ENCODE results near the gene ANO4. TPM values are rescaled to one million over a fixed set of nuclear protein-coding genes. Genes with fewer than 3 reads are reported as not detected.

Gene ANO4
- total and polyA plus RNA-seq, 9 donors, result 1.8 to 13.1 (median 5.6) TPM

DNA sequence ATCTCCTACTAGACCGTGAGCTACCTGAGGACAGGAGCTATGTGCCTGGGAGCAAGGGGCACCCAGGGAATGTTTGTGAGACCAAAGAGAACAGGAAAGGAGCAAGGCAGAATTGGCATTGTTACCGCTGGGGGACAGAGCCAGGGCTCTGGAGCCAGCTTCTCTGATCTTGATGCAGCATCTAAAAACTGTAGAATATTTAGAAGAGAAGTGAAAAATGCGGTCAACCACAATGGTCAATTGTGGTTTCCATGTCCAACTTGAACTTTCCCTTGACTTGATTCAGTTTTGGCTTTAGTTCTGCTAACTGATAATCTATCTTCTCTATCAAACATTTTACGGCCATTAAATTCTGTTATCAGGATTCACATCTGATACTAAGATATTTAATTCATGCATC lies 201.2 kb downstream of the ANO4 start:
- no peaks in the 10 kb centered on the region for H3K4me1 ChIP-seq (ENCODE audit: insufficient read depth)
- H3K36me3 ChIP-seq, result no peaks in the 10 kb centered on the region
- DNase-seq, result no peak
- WGBS, 3 donors, result 92 to 95% (median 95%) methylated on average over 4 of the region's 4 CpGs
- TF ChIP-seq EP300 (IDR thresholded peaks at IDR 0.05) (no peak), POLR2A (IDR thresholded peaks at IDR 0.05) (no peak)
- TF ChIP-seq, protein P1, sequence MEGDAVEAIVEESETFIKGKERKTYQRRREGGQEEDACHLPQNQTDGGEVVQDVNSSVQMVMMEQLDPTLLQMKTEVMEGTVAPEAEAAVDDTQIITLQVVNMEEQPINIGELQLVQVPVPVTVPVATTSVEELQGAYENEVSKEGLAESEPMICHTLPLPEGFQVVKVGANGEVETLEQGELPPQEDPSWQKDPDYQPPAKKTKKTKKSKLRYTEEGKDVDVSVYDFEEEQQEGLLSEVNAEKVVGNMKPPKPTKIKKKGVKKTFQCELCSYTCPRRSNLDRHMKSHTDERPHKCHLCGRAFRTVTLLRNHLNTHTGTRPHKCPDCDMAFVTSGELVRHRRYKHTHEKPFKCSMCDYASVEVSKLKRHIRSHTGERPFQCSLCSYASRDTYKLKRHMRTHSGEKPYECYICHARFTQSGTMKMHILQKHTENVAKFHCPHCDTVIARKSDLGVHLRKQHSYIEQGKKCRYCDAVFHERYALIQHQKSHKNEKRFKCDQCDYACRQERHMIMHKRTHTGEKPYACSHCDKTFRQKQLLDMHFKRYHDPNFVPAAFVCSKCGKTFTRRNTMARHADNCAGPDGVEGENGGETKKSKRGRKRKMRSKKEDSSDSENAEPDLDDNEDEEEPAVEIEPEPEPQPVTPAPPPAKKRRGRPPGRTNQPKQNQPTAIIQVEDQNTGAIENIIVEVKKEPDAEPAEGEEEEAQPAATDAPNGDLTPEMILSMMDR (IDR thresholded peaks at IDR 0.05), result no peak
- H3K27me3 ChIP-seq, result no peaks in the 10 kb centered on the region
- intact Hi-C loops (cut with DNase I), result no loop called here
- no peaks in the 10 kb centered on the region for H3K9me3 ChIP-seq
- no peak overlapping the region for H3K27ac ChIP-seq
- H3K4me3 ChIP-seq, result no peak overlapping the region

DNA sequence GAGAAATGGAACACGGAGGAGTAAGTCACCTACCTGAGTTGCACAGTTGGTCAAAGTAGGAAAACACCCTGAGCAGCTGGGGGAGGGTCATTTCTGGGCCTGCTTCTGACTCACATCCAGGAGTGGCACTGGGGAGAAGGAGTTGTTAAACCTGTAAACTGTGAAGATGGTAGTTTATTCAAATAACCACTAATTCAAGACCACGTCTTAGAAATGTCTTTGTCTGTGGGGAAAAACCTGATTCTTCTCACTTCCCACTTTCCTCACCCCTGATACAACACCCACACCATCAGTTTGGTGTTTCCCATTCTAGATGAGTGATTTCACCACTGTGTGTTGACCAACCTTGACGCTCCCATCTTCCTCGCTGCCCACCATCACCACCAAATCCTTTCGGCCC lies 207.1 kb downstream of the ANO4 start:
- Histone ChIP-seq H3K4me1 (ENCODE audit: insufficient read depth) (no peaks in the 10 kb centered on the region), H3K27me3 (no peaks in the 10 kb centered on the region)
- intact Hi-C loops (cut with DNase I), result no loop called here

DNA sequence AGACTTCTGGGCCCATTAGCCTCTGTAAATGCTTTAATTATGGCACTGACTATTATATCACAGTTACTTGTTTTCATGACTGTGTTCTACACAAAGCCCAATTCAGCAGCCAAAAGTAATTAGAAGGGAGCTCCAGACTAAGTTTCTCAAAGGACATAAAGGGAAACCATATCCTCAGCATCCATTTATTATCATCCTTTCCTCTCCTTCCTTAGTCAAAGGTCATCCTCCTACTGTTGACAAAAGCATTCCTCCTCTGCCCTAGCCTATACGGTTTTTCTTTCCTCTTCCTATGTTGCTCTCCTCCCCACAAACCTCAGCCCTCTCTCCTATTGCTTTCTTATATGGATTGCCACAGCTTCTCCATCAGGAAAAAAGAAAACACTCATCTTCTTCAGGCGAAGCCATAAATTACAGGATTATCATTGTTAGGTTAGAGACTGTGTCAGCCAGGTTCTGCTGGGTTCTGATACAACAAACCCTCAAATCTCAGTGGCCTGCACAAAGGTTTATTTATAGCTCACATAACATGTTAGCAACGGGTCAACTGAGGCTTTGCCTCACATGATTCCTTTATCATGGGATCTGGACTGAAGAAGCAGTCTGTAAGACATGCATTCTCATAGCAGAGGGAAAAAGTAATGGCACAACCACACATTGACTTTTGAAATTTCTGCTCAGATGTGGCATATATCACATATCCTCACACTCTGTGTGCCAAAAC lies 208.3 kb downstream of the ANO4 start:
- no peaks in the 10 kb centered on the region for H3K36me3 ChIP-seq
- WGBS, 3 donors, result 47 to 54% (median 49%) methylated on average over 3 of the region's 3 CpGs

More for the DNA sequence above, 207.1 kb downstream of the ANO4 start:
- H3K36me3 ChIP-seq, result no peaks in the 10 kb centered on the region
- no peaks in the 10 kb centered on the region for H3K9me3 ChIP-seq
- H3K4me3 ChIP-seq, result no peak overlapping the region
- TF ChIP-seq, protein P1 (IDR thresholded peaks at IDR 0.05), result no peak
- TF ChIP-seq EP300 (IDR thresholded peaks at IDR 0.05) (no peak), POLR2A (IDR thresholded peaks at IDR 0.05) (no peak)
- DNase-seq, result no peak
- WGBS, 3 donors, result 94 to 97% (median 97%) methylated on average over 5 of the region's 5 CpGs
- H3K27ac ChIP-seq, result no peak overlapping the region

DNA sequence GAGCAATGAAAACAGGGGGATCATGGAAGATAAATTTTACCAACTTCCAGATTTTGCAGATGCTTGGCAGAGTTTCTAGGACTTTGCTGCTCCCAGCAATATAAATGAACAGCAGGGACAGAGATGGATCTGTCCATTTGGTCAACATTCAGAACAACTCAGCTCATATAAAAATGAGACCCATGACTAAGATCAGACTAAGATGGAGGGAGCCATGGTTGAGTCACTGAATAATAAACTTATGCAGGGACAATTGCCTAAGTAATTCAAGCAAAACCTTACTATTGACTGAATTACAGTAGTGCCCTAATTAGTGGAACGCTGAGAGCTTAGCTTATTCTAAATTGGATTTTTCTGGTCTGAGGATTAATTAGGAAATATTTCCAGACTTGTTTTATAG lies 210.3 kb downstream of the ANO4 start:
- Histone ChIP-seq H3K4me1 (ENCODE audit: insufficient read depth) (no peaks in the 10 kb centered on the region), H3K4me3 (no peak overlapping the region), H3K9me3 (no peaks in the 10 kb centered on the region), H3K36me3 (no peaks in the 10 kb centered on the region), H3K27me3 (no peaks in the 10 kb centered on the region), H3K27ac (no peak overlapping the region)
- no peak for DNase-seq
- intact Hi-C loops (cut with DNase I), result no loop called here
- WGBS, 3 donors, result 91 to 98% (median 91%) methylated on average over 1 of the region's 1 CpG
- TF ChIP-seq EP300 (IDR thresholded peaks at IDR 0.05) (no peak), POLR2A (IDR thresholded peaks at IDR 0.05) (no peak)
- TF ChIP-seq, protein P1 (IDR thresholded peaks at IDR 0.05), result no peak

More for the DNA sequence above, 208.3 kb downstream of the ANO4 start:
- Histone ChIP-seq H3K4me3 (no peak overlapping the region), H3K4me1 (ENCODE audit: insufficient read depth) (no peaks in the 10 kb centered on the region), H3K9me3 (no peaks in the 10 kb centered on the region), H3K27ac (no peak overlapping the region), H3K27me3 (no peaks in the 10 kb centered on the region)
- TF ChIP-seq POLR2A (IDR thresholded peaks at IDR 0.05) (no peak), EP300 (IDR thresholded peaks at IDR 0.05) (no peak)
- TF ChIP-seq, protein P1 (IDR thresholded peaks at IDR 0.05), result no peak
- intact Hi-C loops (cut with DNase I), result no loop called here
- DNase-seq, result no peak

All from ovary (tissue), 9 donors.